C4-2B (cell line): ENCODE measurements around the gene ANKRD2.

ENCODE experiments used
- CTCF ChIP-seq: fragments of 450-650 bp; conservative IDR thresholded peaks from 2 replicates; pipeline ENCODE4 v1.5.1; 2017; ENCODE audit warnings: mild to moderate bottlenecking
- ZFX ChIP-seq: fragments of 450-650 bp; IDR thresholded peaks from 2 replicates; pipeline ENCODE4 v1.6.1; 2017

DNA sequence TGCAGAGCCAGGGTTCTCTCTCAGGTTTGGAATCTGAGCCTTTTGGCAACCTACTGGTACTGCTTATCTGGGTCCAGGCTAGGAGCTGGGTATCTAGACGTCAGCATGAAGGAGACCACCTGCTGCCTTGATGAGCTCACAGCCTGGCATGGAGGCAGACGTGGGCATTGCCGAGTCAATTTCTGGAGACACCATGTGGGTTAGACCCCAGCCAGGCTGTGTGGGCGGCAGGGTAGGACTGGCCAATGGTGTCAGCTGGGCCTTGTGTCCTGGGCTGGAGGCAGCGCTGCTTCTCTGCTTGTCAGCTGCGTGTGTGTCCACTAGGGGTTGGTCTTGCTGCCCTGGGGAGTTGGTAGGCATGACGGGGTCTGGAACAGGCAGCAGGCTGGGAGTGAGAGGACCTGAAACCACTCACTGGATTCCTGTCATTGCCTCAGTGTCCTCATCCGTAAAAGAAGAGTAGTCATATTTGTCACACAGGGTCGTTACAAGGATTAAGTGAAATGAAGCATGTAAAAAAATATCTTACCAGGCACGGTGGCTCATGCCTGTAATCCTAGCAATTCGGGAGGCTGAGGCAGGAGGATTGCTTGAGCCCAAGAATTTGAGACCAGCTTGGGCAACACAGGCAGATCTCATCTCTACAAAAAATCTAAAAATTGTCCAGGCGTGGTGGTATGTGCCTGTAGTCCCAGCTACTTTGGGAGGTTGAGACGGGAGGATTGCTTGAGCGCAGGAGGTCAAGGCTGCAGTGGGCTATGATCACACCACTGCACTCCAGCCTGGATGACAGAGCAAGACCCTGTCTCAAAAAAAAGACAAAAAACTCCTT lies 31.7 kb upstream of the ANKRD2 start:
- TF ChIP-seq CTCF (no peak), ZFX (no peak)
